Stimulated activated CD4-positive, alpha-beta T cell treated with anti-CD3 and anti-CD28 coated beads, TNF-alpha, amount 100 ng/mL, for 4 hours (primary cell): ENCODE results near the gene GABRB1.
"Not testable (repeated sequence)": the region's sequence is repeated elsewhere in the genome, so short reads cannot be mapped to it uniquely, and the experiment has no call there.

Source experiments
- DNase-seq, 3 experiments: peaks; one replicate each; pipeline ENCODE4 v3.0.0-alpha.2; 2020; ENCODE audit warnings: low read depth in 3 of 3

GABRB1 gene

GRCh38 chr4:47290873-47291272 is 259.5 kb downstream of the GABRB1 start:
- not testable (repeated sequence) for DNase-seq

DNA sequence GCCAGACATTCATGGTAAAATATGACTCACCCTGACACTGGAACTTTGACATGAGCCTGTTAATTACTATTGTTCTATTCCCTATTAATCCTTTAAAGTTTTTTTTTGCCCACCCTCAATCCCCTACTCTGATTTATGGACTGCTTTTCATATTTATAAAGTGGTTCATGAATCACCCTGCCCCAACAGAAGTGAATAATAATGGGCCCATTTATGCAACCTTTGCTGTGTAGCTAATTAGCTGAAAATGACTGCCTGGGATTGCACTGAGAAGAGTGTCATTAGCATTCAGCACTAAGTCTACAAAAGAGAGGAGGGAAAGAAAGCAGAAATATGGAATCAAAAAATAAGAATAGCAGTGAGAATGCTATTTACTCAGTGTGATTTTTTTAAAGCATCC is 277.8 kb downstream of the GABRB1 start:
- DNase-seq, result no peak

GRCh38 chr4:47312170-47312569 is 280.8 kb downstream of the GABRB1 start:
- no peak for DNase-seq

DNA sequence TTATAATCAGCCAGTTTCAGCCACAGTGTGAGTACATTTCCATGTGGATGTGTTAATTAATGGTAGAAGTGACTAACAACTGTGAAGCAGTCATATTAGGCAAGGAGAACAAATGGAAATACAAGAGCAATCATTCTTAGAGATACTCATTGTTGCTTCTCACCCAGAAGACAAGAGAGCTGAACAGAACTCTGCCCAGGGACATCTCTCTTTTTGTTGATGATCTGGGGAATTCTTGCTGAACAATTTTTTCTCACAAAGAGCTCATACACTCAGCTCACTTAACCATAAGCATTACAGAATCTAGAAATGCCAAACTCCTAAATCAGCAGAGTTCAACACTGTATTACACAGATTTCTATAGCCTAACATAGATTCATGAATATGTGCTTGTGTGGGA is 282.0 kb downstream of the GABRB1 start:
- DNase-seq, result no peak

DNA sequence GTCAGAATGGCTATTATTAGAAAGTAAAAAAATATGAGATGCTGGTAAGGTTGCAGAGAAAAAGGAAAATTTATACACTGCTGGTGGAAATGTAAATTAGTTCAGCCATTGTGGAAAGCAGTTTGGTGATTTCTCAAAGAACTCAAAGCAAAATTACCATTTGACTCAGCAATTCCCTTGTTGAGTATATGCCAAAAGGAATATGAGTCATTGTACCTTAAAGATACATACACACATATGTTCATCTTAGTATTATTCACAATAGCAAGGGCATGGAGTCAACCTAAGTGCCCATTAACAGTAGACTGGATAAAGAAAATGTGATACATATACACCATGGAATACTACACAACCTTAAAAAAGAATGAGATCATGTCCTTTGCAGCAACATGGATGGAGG is 284.0 kb downstream of the GABRB1 start:
- DNase-seq, result no peak

DNA sequence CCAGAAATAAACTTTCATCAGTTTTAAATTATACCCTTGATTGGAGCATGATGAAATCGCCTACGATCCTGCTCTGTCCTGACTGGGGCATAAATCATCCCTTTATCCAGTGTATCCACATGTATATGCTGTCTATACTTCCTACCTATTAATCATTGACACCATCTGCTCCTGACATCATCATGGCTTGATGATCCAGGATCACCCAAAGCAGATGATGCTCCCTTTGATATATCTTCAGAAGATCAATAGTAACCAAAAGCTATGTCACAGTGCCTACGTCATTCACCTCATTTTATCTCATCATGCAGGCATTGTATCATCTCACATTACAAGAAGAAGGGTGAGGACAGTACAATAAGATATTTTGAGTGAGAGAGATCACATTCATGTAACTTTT is 294.7 kb downstream of the GABRB1 start:
- DNase-seq, result no peak

GRCh38 chr4:47330866-47331265 is 299.5 kb downstream of the GABRB1 start:
- DNase-seq, result no peak

DNA sequence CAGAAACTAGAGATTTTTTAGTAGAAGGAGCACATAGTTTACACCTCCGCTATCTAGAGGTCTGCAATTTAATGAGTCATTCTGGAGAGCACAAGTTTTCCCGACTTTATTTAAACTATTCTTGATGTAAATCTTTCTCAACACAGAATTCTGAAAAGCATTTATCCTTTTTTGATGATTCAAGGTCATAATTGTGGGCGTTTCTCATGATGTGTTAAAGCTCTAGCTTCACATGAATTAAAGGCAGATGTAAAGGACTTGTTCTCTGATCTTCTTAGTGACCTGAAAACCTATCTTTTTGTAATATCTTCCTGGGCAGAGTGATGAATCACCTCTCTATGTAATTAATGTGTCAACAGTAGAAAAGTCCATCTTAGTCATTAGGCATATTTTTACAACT is 303.3 kb downstream of the GABRB1 start:
- DNase-seq, result no peak

GRCh38 chr4:47337893-47338292 is 306.5 kb downstream of the GABRB1 start:
- DNase-seq, result no peak

DNA sequence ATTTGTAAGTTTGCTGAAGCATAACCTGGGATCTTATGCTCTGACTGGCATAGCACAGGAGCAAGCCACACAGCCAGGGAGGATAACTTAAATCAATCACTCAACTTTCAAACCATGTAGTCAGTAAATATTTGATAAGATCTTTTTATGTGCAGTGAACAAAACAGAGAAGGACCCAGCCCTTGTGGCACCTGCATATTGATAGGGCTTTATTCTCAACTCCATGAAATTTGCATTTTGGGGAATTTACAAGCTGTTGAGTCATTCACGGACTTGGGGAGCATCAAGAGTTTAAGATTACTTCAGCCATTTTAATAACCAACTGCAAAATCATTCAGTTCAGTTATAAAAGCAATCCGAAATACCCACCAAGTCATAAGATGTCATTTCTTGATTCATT is 309.5 kb downstream of the GABRB1 start:
- no peak for DNase-seq

- no peak for DNase-seq
These were observed 311.4 kb downstream of the GABRB1 start for GRCh38 chr4:47342796-47343195.

DNA sequence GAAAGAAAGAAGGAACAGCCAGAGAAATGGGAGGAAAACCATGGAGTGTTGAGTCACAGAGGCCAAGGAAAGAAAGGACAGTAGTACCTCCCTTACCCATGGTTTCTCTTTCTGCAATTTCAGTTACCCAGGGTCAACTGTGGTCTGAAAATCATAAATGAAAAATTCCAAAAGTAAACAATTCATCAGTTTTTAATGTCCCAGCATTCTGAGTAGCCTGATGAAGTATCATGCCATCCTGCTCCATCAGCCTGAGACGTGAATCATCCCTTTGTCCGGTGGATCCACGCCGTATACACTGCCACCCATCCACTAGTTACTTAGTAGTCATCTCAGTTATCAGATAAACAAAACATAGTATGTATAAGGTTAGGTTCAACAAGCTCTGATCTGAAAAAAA is 318.0 kb downstream of the GABRB1 start:
- DNase-seq, result no peak

GRCh38 chr4:47355568-47355967 is 324.2 kb downstream of the GABRB1 start:
- DNase-seq, result no peak

DNA sequence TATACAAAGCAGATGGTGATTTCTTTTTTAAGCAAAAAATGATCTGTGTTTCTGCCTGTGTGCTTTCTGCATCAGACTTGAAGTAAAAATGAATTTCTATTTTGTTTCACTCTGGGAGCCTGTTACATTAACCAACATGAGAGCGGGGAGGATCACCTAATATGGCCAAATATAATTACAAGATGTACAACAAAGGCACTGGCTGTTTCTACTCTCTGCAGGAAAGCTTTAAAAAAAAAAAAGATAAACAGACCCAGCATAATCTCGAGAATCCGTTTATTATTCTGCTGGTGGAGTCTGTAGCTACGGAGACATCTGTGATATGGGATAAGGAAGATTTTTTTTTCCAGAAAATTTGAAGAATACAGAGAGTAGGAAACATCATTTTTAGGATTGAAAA is 328.5 kb downstream of the GABRB1 start:
- no peak for DNase-seq

DNA sequence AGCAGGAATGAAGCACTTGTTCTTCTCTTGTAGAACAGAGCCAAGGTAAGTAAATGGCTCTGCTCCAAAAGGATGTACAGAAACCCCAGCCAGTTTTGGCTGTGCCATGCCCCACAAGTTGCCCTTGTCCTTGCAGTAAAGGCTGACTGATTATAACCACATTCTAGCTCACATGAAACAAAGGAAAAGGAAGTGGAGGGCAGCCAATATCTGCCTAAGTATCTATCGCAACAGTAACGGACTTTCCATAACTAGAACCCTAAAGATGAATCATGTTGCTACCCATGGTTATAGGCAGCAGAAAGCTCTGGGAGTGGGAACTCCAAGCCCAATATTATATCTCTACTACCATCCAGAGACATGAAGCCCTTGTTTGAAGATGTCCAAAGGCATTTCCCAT is 336.4 kb downstream of the GABRB1 start:
- DNase-seq, result no peak

GRCh38 chr4:47368211-47368610 is 336.8 kb downstream of the GABRB1 start:
- no peak for DNase-seq

GRCh38 chr4:47372561-47372960 is 341.2 kb downstream of the GABRB1 start:
- DNase-seq, result no peak

- DNase-seq, result no peak
These were observed 341.8 kb downstream of the GABRB1 start for GRCh38 chr4:47373174-47373573.

GRCh38 chr4:47373709-47374108 is 342.3 kb downstream of the GABRB1 start:
- DNase-seq, result no peak

DNA sequence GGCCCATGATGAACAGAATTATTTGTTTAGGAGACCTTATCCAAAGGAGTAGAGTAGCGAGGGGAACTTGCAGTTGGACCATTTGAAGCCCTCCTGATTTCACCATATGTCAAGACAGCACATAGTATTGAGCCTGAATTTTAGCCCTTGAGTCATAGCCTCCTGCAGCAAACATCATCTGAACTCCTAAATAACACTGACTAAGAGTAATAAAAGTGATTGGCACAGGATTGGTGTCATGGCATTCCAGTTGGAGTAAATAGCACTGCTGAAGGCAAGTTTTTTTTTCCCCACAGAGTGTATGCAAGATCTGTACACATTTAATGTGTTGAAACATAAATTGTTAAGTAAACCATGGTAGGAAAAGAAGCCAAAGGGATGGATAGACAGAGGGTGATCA is 343.1 kb downstream of the GABRB1 start:
- DNase-seq, result no peak

DNA sequence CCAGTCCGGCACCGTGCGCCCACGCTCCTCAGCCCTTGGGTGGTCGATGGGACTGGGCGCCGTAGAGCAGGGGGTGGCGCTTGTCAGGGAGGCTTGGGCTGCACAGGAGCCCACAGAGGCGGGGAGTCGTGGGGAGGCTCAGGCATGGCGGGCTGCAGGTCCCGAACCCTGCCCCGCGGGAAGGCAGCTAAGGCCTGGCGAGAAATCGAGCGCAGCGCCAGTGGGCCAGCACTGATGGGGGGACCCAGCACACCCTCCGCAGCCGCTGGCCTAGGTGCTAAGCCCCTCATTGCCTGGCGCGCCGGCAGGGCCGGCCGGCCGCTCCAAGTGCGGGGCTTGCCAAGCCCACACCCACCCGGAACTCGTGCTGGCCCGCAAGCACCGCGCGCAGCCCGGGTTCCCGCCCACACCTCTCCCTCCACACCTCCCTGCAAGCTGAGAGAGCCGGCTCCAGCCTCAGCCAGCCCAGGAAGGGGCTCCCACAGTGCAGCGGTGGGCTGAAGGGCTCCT is 346.7 kb downstream of the GABRB1 start:
- not testable (repeated sequence) for DNase-seq

DNA sequence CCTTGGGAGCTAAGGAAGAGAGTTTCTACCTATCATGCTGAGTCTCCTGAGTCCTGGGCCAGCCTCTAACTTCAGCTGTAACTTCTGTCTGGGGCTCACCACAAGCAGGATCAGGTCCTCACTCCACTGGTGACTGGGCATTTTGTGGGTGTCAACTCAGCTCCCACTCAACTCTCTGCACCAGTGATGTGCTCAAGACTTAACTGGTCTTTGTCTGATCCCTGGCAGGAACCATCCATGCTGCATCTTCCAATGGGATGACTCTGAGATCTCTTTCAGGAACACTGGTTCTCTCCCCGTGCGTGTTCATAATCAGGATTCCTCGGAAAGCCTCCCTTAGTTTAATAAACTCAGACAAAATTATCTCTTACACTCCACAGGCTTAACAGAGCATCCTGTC is 349.8 kb downstream of the GABRB1 start:
- DNase-seq, result no peak

DNA sequence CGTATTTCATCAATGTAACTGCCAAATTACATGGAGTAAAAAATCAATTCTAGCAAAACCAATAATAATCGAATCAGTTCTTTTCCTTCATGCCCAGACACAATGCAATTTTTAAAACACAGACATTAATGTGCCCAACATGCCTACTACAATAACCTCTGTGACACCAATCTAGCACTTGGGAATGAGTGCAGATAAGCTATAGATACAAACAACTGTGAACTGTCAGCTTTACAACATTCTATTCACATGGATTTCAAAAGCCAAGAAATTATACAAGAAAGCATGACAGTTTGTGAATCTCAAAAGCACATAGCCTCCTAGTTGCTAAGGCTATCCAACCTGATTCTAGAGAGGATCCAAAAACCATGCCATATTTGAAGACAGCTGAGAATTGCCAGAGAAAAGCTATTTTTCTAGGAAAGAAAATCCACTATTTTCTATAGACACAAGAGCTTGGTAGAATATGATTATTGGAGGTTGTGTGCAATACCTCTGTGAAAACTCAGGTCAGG is 351.5 kb downstream of the GABRB1 start:
- DNase-seq, result no peak

DNA sequence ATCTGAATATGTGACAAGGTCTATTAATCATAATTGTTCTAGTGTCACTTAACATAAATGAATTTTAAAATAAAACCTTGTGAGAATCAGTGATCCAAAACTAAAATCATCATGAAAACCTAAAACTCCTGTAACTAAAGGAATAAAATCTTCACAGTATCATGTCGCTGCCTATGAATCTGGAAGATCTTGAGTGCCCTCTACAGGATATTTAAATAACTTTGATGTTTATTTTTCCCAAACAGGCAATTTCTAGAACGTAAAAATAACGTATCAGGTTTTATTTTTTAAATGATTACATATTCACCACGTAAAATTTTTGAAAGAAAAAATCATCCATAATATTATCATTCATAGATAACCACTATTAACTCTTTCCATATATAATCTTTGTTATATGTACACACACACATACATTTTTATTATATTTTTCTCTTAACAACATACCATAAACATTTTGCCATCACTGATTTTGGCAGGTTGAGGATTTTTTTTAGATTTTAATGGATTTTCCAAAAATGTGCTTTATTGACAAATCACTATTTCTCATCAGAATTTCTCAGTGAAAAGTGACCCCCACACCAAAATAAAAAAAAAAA is 352.6 kb downstream of the GABRB1 start:
- no peak for DNase-seq
